NCI-H1930 (cell line): Measurements from ENCODE around the gene PIGV.
A peak's percentile ranks its signal among the peaks of the same experiment; 100 is the strongest.

ENCODE experiments used
- DNase-seq, 2 experiments: peaks; one replicate each; lab custom pipeline; 2025; lab: John Stamatoyannopoulos, UW

The PIGV gene

DNA sequence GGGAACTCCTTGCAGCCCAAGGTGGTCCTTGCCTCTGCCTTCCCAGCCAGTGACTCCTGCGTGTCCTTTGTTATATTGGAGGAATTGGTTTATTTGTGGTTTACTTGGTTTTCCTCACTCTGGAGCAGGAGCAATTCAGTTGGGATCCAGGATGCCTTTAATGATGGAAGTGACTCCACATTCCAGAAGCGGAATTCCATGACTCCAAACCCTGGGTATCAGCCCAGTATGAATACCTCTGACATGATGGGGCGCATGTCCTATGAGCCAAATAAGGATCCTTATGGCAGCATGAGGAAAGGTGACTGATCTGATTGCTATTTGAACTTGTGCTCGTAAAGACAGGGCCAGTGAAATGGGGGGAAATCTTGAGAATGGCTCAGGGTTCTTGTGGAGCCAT lies 15.1 kb upstream of the PIGV start:
- DNase-seq, result no peak

DNA sequence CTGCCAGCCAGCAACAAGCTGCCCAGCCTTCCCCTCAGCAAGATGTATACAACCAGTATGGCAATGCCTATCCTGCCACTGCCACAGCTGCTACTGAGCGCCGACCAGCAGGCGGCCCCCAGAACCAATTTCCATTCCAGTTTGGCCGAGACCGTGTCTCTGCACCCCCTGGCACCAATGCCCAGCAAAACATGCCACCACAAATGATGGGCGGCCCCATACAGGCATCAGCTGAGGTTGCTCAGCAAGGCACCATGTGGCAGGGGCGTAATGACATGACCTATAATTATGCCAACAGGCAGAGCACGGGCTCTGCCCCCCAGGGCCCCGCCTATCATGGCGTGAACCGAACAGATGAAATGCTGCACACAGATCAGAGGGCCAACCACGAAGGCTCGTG lies 13.3 kb upstream of the PIGV start:
- no peak for DNase-seq

GRCh38 chr1:26775666-26776065 lies 12.1 kb upstream of the PIGV start:
- no peak for DNase-seq

DNA sequence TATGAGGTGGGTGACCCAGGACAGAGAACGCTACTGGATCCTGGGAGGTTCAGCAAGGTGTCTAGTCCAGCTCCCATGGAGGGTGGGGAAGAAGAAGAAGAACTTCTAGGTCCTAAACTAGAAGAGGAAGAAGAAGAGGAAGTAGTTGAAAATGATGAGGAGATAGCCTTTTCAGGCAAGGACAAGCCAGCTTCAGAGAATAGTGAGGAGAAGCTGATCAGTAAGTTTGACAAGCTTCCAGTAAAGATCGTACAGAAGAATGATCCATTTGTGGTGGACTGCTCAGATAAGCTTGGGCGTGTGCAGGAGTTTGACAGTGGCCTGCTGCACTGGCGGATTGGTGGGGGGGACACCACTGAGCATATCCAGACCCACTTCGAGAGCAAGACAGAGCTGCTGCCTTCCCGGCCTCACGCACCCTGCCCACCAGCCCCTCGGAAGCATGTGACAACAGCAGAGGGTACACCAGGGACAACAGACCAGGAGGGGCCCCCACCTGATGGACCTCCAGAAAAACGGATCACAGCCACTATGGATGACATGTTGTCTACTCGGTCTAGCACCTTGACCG lies 8.6 kb upstream of the PIGV start:
- no peak for DNase-seq

DNA sequence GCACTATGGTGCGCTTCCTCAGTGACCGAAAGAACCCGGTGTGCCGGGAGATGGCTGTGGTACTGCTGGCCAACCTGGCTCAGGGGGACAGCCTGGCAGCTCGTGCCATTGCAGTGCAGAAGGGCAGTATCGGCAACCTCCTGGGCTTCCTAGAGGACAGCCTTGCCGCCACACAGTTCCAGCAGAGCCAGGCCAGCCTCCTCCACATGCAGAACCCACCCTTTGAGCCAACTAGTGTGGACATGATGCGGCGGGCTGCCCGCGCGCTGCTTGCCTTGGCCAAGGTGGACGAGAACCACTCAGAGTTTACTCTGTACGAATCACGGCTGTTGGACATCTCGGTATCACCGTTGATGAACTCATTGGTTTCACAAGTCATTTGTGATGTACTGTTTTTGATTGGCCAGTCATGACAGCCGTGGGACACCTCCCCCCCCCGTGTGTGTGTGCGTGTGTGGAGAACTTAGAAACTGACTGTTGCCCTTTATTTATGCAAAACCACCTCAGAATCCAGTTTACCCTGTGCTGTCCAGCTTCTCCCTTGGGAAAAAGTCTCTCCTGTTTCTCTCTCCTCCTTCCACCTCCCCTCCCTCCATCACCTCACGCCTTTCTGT lies 7.3 kb upstream of the PIGV start:
- no peak for DNase-seq

- no peak for DNase-seq
These were observed 6.4 kb upstream of the PIGV start for GRCh38 chr1:26781206-26781825.

DNA sequence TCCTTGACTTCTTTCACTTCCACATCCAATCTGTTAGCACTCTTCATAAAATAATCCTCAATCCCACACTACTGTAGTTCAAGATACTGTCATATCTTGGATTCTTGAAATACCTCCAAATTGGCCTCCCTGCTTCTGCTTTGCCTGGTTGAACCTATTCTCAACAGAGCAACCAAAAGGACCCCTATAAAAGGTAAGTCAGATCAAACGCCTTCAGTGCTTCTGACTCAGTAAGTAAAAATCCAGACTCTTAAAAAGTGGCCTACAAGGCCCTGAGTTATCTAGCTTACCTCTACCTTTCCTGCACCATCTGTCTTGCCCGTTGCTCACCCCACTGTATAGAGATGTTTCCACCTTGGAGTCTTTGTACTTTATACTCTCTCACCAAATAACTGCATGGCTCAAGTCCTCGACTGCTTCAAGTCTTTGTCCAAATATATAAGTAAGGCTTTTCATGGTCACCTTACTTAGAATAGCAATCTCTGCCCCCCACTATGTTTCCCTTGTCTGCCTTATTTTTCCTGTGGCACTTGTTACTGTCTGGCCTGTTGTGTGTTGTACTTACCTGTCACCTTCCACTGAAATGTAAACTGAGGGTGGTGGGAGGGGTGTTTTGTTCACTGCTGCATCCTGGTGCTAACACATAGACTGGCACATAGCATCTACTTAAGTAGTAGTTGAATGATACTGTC lies 5.1 kb upstream of the PIGV start:
- DNase-seq, result no peak

DNA sequence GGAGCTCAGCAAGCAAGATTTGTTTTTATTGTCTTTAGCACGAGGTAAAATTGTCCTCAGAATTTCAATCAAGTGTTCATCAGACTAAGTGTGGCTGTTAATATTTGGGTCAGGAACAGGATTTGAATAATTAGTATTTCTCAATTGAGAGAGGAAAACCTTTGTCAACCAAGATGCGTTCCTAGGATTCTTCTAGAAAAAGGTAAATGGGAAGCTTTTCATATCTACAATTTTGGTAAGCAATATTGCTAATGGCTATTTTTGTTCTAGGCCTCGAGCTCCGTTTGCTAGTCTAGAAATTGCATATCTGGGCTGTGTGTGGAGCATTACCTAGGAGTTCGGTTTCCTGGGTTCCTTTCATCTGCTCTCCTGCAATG lies 4.1 kb upstream of the PIGV start:
- DNase-seq, result no peak

- DNase-seq, result no peak
These were observed 3.5 kb upstream of the PIGV start for GRCh38 chr1:26784023-26784871.

DNA sequence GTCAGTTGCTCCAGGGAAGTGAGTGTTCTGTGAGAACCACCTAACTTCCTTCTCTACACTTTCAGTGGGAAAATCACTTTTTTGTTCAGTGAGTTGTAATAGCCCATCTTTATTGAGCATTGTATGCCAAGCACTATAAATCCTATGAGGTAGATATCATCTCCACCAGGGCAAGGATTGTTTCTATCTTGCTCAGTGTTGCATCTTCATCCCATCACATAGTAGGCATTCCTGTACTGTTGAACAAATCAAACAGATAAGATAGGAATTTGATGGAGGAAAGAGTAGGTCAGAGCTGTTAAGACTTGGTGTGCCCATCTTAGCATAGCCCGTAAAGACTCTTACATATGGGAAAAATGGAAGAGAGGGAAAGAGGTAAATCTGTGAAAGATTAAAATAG lies 2.9 kb upstream of the PIGV start:
- no peak for DNase-seq

DNA sequence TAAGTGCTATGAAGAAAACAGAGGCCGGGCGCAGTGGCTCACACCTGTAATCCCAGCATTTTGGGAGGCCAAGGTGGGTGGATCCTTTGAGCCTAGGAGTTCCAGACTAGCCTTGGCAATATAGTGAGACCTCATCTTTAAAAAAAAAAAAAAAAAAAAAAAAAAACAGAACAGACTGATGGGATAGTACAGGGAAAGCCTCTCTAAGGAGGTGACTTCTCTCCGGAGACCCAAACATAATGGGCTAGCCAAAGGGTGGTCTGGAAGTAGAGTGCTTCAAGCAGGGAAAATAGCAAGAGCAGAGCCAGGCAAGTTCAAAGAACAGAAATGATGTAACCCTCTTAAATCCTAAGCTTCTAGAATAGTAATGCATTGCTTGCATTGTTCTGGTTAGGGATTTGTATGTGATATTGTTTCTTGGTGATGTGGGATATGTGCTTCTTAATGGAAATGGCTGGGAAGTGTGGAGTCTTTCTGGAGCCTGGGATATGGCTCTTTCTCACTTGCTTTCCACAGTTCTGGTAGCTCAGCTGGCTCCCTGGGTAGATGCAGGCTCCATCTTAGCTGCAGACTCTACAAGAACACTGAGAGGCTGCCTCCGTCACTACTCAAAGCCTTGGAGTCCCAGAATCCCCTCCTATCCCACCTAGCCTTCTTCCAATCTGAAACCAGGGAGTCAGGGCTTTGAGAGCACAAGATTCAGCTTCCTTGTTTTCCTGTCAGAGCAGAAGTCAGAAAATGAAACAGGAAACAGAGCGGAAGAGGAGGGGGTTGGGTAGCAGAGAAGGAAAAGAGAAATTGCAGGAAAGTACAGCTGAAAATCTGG lies 1.9 kb upstream of the PIGV start:
- DNase-seq, result no peak

- peak in 1 of 2 experiments; percentile 14 for DNase-seq
These were observed 1.0 kb upstream of the PIGV start for GRCh38 chr1:26786437-26787380.

GRCh38 chr1:26787381-26787705 lies 407 bp upstream of the PIGV start:
- DNase-seq, result no peak

GRCh38 chr1:26788515-26788785 lies 700 bp downstream of the PIGV start:
- no peak for DNase-seq

DNA sequence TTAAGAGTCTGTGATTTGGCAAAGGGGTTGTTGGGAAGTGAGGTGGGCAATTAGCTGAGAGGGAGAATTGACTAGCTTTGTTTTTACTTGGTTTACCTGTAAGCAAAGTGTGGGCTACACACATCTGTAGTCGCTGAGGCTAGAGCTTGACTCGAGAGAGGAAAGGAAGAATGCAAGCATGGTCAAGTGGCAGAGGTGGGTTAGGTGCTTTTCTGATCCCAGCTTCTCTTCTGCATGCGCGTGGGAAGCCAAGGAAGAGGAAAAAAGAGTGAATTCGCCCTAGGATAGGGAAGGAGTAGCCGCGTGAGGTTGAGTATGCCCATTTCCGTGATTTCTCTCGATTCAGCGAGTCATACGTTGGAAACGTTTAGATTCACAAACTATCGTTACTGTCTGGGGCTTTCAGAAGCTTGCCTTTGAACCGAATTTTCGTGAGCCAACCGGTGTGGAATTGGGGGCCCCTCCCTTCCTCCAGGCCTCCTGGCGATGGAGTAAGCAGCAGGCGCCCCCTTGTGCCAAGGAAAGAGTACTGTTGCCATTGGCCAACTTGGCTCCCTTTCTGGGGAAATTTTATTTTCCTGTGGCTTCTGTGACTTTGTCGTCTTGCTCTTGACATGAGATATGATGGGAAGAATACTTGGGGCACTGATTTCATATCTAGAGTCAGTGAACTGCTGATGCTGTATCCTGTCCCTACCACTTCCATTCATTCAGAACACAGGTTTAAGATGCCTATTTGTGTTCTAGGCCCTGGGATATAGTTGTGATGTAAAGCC lies 1.3 kb downstream of the PIGV start:
- DNase-seq, result peak; percentile 57 to 71

GRCh38 chr1:26789612-26789865 lies 1.8 kb downstream of the PIGV start:
- no peak for DNase-seq

DNA sequence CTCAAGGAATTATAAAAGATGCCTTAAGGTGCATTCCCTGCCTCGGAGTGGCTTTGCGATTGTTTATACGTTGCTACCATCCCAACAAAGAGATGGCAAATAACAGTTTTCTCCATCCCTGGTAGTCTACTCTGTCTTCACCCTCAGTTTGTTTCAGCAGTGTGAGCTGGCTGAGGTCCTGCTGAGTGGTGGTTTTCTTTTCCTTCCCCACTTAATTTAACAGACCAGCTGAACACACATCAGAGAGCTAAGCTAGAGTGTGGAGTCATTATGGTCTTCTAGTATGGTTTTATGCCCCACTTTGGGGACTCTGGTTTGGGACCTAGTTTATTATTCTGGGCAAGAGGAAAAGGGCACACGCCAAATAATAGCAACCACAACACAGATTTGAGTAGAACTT lies 2.2 kb downstream of the PIGV start:
- DNase-seq, result no peak

DNA sequence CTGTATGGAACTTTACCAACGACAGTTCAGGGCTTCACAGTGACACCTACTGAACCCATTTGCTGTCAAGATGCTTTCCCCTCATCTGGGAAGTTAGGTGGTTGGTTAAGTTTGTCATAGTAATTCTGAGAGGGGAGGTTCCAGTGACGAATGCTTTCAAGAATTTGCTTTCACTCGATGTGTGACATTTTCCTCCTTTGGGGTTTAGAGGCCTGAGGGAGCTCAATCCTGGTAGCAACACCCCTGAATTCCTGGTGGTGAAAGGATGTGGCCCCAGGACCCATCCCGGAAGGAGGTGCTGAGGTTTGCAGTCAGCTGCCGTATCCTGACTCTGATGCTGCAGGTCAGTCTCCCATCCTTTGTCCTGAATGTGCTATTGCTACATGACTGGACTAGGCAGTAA lies 2.8 kb downstream of the PIGV start:
- no peak for DNase-seq

- DNase-seq, result no peak
These were observed 3.4 kb downstream of the PIGV start for GRCh38 chr1:26791148-26791547.

DNA sequence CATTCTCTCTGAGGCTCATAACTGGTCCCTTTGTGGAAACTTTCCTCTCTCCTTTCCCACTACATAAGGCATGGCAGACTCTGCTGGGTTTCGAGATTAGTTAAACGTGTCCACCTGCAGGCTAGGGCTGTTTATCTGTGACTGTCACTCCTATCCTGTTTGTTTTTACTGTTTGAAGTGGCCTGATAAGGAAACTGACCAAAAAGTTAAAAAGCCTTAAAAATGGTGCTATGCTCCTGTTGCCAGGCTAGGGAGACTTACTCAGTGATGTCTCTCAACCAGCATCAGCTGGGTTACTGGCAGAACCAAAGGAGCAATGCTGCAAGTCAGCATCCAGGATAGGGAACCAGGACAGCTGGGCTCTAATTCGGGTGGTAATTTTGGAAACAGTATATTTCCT lies 3.9 kb downstream of the PIGV start:
- DNase-seq, result no peak
